Measurements from ENCODE around the gene TMA7B. TPM values are rescaled to one million over a fixed set of nuclear protein-coding genes. Genes with fewer than 3 reads are reported as not detected.

Gene TMA7B
- total and polyA plus RNA-seq, 10 of the 15 experiments (the other 5 are each of a cell fraction or from before 2014, with no cell fraction given) = 0.33 to 2.9 (median 1.8) TPM

GRCh38 chr22:39954584-39955055, 5.6 kb upstream of the TMA7B start (continued):
- TF ChIP-seq, protein P1, sequence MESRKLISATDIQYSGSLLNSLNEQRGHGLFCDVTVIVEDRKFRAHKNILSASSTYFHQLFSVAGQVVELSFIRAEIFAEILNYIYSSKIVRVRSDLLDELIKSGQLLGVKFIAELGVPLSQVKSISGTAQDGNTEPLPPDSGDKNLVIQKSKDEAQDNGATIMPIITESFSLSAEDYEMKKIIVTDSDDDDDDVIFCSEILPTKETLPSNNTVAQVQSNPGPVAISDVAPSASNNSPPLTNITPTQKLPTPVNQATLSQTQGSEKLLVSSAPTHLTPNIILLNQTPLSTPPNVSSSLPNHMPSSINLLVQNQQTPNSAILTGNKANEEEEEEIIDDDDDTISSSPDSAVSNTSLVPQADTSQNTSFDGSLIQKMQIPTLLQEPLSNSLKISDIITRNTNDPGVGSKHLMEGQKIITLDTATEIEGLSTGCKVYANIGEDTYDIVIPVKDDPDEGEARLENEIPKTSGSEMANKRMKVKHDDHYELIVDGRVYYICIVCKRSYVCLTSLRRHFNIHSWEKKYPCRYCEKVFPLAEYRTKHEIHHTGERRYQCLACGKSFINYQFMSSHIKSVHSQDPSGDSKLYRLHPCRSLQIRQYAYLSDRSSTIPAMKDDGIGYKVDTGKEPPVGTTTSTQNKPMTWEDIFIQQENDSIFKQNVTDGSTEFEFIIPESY (IDR thresholded peaks at IDR 0.05) = peak; percentile 95
- TF ChIP-seq RELA (IDR thresholded peaks at IDR 0.05; ENCODE audit: borderline replicate concordance, partially characterized antibody) (no peak), ZNF274 (IDR thresholded peaks at IDR 0.05; ENCODE audit: insufficient read depth, insufficient read length) (no peak), PAX5 (IDR thresholded peaks at IDR 0.05; ENCODE audit: borderline replicate concordance, low read depth, low read length) (peak; percentile 70; the same call in 1 of the 2 replicates), SUPT20H (IDR thresholded peaks at IDR 0.05; ENCODE audit: borderline replicate concordance, control insufficient read depth, low read depth, low read length) (no peak), NR2F1 (conservative IDR thresholded peaks at IDR 0.05) (peak; percentile 67), CBFB (IDR thresholded peaks at IDR 0.05; ENCODE audit: low read depth) (peak; percentile 66), BHLHE40 (IDR thresholded peaks at IDR 0.05; ENCODE audit: borderline replicate concordance in 1 of 2, low read depth in 2 of 2, low read length in 1 of 2) (0 out of 4 replicates have a peak, but pooled peaks of 1 of the 2 experiments have one; percentile 13), BCL11A (IDR thresholded peaks at IDR 0.05; ENCODE audit: low read depth, low read length) (no peak), TCF12 (IDR thresholded peaks at IDR 0.05; ENCODE audit: low read depth, low read length) (no peak), EZH2 (IDR thresholded peaks at IDR 0.05; ENCODE audit: borderline replicate concordance, control insufficient read depth, low read depth, low read length) (no peak), SUZ12 (IDR thresholded peaks at IDR 0.05; ENCODE audit: unreplicated experiment) (no peak)
- TF ChIP-seq, protein P2, sequence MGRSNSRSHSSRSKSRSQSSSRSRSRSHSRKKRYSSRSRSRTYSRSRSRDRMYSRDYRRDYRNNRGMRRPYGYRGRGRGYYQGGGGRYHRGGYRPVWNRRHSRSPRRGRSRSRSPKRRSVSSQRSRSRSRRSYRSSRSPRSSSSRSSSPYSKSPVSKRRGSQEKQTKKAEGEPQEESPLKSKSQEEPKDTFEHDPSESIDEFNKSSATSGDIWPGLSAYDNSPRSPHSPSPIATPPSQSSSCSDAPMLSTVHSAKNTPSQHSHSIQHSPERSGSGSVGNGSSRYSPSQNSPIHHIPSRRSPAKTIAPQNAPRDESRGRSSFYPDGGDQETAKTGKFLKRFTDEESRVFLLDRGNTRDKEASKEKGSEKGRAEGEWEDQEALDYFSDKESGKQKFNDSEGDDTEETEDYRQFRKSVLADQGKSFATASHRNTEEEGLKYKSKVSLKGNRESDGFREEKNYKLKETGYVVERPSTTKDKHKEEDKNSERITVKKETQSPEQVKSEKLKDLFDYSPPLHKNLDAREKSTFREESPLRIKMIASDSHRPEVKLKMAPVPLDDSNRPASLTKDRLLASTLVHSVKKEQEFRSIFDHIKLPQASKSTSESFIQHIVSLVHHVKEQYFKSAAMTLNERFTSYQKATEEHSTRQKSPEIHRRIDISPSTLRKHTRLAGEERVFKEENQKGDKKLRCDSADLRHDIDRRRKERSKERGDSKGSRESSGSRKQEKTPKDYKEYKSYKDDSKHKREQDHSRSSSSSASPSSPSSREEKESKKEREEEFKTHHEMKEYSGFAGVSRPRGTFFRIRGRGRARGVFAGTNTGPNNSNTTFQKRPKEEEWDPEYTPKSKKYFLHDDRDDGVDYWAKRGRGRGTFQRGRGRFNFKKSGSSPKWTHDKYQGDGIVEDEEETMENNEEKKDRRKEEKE (IDR thresholded peaks at IDR 0.05) = no peak
- TF ChIP-seq, protein P3, sequence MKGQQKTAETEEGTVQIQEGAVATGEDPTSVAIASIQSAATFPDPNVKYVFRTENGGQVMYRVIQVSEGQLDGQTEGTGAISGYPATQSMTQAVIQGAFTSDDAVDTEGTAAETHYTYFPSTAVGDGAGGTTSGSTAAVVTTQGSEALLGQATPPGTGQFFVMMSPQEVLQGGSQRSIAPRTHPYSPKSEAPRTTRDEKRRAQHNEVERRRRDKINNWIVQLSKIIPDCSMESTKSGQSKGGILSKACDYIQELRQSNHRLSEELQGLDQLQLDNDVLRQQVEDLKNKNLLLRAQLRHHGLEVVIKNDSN (IDR thresholded peaks at IDR 0.05; ENCODE audit: borderline replicate concordance, extremely low read length, insufficient read depth, low read depth, low read length) = no peak

All from GM12878 (cell line).